Lung microvascular endothelial cell (primary cell): ENCODE results near the gene FAM78A. TPM values are rescaled to one million over a fixed set of nuclear protein-coding genes. Genes with fewer than 3 reads are reported as not detected.
A peak's percentile ranks its signal among the peaks of the same experiment; 100 is the strongest.

Experiments
- DNase-seq, 2 donors: peaks; one replicate each; pipeline versions ENCODE4 v3.0.0 to v3.0.0-alpha.2; 2010; ENCODE audit warnings: low read depth in 2 of 2
- total RNA-seq: library from RNA; depleted of rRNA; stranded (reverse); fragments of >200 nt; gene quantifications from 2 replicates; pipeline ENCODE4 v1.2.1, GENCODE V29; 2014

FAM78A gene
- total RNA-seq: 3.3 and 3.8 TPM in 2 replicates

- peak; percentile 36 to 55 for DNase-seq
Observed at GRCh38 chr9:131276094-131276888, at the start of gene FAM78A. Gene FAM78A, minus strand, starts transcription at chr9:131276510. Its CDS starts 331 bp downstream, at chr9:131276179.

DNA sequence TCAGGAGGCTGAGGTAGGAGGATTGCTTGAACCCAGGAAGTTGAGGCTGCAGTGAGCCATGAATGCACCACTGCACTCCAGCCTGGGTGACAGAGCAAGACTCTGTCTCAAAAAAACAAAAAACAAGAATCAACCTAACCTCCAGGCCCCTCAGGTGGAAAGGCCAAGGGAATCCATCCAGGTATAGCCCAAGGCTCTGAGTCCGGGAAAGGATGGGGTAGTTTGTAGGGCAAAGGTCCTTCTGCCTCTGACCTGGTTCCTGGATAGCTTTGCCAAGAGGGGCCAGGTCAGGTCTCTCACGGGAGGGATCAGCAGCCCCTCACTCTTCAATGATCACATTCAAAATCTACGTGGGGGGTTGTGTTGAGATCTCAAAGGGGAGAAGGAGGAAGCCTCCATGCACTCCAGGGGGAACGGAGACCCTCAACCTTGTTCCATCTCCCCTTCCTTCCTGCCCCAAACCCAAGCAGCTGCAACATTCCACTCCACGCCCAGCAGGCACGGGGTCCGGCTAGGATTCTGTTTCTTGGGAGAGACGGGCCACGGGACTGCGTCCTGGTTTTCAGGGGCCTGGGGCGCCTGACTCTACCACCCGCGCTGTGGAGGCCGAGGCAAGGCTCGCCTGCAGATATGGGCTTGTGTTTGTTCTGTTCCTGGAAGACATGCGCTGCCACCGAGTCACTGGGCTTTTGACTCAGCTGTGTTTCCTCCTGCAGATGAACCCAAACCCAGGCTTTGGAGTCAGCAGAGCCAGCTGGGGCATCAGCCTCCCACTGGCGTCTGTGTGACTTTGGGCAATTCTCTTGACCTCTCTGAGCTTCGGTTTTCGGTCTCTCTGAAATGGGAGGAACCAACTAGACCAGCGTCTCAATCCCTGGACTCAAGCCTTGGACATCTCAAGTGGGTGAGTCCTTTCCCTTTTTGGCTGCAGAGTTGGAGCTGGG lies 48.7 kb upstream of the FAM78A start:
- no peak for DNase-seq

- DNase-seq: no peak
Observed at GRCh38 chr9:131323629-131324028, 47.3 kb upstream of the FAM78A start.

- no peak for DNase-seq
Observed at GRCh38 chr9:131320031-131320685, 43.8 kb upstream of the FAM78A start.

DNA sequence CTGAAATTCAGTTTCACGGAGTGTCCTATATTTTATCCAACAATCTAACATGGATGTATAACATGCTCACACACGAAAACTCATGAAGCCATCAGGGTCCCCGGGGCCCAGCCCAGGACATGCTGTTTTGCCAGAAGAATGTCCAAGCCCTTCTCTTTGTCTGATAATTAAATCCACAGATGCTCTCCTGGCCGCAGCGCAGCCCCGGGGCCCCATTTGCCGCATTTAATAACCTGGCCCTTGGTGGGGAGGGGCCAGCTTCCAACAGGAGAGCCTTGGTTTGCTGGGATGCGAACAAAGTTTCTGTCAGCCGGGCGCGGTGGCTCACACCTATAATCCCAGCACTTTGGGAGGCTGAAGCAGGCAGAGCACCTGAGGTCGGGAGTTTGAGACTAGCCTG lies 43.2 kb upstream of the FAM78A start:
- DNase-seq: no peak

- no peak for DNase-seq
Observed at GRCh38 chr9:131318231-131319085, 42.1 kb upstream of the FAM78A start.

- DNase-seq: no peak
Observed at GRCh38 chr9:131312822-131313770, 36.8 kb upstream of the FAM78A start.

GRCh38 chr9:131312246-131312645 lies 35.9 kb upstream of the FAM78A start:
- no peak for DNase-seq

DNA sequence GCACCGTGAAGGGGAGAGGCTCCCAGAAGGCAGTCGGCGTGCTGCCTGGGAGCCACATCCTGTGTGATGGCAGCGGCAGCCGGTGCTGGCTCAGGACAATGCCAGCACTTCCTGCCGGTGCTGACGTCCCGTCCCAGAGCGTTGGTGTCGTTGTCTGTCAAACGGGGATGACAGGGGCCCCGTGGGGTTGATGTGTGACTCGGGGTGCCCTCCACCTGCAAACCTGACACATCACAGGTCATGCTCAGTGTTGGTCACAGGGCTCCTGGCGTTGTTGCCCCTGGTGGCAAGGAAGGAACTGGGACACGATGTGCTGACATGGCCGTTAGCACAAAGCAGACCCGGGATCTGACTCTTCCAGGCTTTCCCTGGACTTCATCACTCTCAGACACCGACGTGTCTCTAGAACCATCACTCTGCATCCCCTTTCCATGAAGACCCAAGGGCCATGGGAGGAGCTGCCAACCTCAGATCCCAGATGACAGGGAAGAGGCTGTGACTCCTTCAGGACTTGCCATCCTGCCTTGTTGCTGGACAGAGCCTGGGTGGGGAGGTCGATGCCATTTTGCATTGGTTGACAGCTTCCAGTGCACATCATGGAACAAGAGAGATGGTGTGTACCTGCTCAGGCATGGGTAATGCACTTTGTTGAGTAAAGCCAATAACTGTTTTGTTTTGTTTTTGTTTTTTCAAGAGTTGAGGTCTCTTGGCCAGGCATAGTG lies 34.7 kb upstream of the FAM78A start:
- DNase-seq: peak in 1 of 2 donors; percentile 20

GRCh38 chr9:131309530-131310276 lies 33.4 kb upstream of the FAM78A start:
- DNase-seq: no peak

GRCh38 chr9:131308906-131309529 lies 32.7 kb upstream of the FAM78A start:
- no peak for DNase-seq

DNA sequence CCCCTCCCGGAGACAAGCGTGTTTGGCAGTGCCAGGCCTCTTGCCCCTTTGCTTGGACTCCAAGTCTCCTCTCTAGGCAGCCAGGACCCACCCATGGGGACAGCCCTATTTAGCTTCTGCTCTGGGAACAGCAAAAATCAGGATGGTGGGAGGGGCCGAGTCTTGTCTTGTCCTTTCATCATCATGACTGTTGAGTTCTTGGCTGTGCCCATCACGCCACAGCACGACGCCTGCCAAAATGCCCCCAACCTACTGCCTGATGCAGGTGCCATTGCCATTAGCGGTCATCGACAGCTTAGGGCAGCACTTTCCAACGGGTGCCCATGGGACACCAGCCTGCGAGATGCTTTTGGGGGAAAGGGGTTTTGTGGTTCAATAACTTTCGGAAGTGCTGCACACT lies 32.1 kb upstream of the FAM78A start:
- DNase-seq: no peak

DNA sequence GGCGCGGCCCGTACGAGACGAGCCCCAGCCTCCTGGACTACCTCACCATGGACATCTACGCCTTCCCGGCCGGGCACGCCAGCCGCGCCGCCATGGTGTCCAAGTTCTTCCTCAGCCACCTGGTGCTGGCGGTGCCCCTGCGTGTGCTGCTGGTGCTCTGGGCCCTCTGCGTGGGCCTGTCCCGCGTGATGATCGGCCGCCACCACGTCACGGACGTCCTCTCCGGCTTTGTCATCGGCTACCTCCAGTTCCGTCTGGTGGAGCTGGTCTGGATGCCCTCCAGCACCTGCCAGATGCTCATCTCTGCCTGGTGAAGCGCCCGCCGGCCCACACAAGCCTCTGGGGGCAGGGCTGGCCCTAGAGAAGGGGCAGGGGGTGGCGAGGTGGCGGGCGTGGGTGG lies 31.7 kb upstream of the FAM78A start:
- DNase-seq: no peak

GRCh38 chr9:131306397-131307004 lies 30.2 kb upstream of the FAM78A start:
- DNase-seq: no peak

- DNase-seq: no peak
Observed at GRCh38 chr9:131304676-131305355, 28.5 kb upstream of the FAM78A start.

DNA sequence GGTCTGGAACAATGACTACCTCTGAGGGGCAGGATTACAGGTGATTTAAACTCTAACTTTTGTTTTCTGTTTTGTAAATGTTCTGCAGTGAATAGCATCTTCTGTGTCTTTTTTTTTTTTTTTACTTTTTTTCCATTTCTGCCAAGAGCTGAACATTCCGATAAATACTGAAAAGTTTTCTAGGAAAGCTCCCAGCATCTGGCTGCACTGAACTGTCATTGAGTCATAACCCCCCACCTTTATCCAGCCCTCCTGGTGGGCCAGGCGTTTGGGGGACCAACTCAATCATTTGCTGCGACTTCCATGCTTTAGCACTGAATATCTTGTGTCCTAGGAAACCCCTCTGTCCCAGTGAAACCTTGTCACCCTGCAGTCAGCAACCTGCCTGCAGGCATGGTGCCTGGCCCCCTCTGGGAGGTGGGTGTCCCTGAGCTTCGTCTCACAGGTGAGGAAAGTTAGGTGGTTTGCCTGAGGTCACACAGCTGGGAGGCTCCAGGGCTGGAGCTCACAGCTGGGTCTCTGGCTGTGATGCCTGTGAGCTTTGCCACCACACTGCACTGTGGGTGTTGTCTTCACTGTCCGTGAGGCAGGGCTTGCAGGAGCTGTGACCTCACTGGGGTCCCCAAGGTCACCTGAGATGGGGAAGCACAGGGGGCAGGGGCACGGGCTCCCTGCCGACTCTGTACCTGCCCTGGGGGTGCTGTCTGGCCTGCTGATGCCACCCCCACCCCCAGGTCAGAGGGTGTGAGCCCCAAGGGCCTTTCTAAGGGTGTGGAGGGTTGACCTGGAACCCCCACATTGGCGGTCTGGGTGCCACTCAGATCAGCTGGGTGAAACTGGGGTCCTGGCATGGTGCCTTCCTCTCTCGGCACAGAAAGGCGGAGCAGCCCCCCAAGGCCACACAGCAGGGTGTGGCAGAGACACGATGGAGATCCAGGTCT lies 27.3 kb upstream of the FAM78A start:
- DNase-seq: no peak
